Hematopoietic multipotent progenitor cell treated with erythropoietin and hydrocortisone succinate and interleukin-3 and kit ligand, for 15 days (in vitro differentiated cells): ENCODE results near the gene ITGB5.
"Not testable (repeated sequence)": the region's sequence is repeated elsewhere in the genome, so short reads cannot be mapped to it uniquely, and the experiment has no call there.

Experiments
- DNase-seq: peaks from one replicate; pipeline ENCODE4 v3.0.0-alpha.2; 2015; ENCODE audit warnings: low spot score

Gene ITGB5

DNA sequence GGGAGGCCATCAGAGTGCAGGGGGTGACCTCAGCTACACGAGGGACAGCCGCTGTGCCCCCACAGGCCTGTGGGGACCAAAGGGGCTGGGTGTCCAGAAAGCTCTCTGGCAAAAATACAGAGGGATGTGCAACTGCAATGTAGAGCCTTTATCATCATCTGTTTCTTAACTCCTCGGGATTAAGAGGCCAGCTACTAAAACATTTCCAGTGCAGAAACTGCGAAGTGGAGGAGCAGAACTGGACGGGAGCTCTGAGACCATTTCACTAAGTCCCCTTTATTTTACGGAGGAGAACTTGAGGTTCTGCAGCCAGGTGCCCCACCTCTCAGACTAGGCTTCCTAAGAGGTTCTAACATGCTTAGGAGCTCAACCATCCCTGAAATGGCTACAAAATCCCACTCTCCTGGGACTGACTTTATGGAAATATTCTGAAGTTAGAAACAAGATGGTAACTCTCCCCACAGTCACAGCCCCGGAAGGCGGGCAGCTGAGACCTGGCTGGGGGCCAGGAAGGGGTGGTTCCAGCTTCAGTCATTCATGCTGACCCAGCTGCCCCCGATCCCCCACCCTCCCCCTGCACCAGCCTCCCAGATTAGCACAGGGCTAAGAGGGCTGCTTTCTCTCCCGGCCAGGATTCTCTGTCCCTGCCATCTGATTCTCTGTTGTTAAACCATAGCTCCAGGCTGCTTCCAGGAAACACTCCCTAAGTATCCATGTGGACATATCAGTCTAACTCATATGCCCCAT is 116.7 kb downstream of the ITGB5 start:
- no peak for DNase-seq

DNA sequence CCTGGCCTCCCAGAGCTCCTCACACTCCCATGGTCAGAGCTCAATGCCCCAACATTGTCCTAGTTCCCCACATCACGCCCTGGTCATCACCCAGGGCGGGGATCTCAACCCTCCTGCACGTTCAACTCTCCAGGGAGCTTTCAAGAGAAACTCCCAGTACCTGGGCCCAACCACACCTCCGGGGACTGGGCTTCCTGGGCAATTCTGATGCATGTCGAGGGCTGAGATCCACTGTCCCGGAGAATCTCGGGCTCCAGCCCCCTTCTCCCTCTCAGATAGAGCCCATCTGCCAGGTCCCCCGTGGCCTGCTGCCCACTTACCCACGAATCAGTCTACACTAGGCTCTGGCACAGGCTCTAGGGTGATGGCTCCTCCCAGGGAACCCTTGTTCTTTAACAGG is 117.7 kb downstream of the ITGB5 start:
- DNase-seq = no peak

DNA sequence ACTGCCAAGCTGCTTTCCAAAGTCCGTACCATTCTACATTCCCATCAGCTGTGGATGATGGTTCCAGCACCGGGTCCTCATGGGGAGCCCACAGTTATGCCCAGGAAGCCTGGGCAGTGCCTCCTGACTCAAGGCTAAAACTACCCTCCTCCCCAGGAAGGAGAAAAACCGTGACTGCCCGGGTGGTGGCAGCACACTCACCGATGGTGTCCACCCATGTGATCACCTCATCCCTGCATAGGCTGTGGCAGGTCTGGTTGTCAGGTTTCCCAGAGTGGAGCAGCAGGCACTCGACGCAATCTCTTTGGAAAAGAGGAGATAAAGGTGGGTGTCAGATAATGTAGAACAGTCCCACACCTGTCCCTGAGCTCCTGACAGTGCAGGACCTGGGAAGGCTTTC is 118.4 kb downstream of the ITGB5 start:
- peak; percentile 24 for DNase-seq

DNA sequence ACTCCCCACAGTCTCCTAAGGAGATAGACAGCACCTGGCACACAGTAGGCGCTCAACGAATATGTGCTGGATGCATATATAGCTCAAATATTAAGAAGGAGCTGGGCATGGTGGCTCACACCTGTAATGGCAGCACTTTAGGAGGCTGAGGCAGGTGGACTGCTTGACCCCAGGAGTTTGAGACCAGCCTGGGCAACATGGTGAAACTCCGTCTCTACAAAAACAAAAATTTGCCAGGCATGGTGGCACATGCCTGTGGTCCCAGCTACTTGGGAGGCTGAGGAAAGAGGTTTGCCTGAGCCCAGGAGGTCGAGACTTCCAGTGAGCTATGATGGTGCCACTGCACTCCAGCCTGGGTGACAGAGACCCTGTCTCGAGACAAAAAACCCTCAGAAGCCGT is 119.5 kb downstream of the ITGB5 start:
- DNase-seq = no peak

DNA sequence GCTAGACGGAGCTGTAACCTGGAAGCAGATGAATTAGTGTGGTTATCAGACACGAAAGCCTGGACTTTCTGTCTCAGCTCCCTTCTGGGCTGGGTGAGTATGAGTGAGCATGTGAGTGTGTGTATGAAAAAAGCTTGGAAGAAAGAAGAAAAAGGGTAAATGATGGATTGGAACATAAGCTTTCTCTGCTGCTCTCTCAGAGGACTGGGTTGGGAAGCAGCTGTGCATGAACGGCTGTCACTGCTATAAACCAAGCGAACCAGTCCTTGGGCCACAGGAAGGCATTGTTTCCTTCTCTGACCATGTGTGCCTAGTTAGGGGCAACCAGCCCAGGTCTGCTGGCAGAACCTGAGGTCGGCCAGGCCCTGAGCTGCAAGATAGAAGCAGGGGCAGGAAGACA is 119.9 kb downstream of the ITGB5 start:
- DNase-seq = no peak

DNA sequence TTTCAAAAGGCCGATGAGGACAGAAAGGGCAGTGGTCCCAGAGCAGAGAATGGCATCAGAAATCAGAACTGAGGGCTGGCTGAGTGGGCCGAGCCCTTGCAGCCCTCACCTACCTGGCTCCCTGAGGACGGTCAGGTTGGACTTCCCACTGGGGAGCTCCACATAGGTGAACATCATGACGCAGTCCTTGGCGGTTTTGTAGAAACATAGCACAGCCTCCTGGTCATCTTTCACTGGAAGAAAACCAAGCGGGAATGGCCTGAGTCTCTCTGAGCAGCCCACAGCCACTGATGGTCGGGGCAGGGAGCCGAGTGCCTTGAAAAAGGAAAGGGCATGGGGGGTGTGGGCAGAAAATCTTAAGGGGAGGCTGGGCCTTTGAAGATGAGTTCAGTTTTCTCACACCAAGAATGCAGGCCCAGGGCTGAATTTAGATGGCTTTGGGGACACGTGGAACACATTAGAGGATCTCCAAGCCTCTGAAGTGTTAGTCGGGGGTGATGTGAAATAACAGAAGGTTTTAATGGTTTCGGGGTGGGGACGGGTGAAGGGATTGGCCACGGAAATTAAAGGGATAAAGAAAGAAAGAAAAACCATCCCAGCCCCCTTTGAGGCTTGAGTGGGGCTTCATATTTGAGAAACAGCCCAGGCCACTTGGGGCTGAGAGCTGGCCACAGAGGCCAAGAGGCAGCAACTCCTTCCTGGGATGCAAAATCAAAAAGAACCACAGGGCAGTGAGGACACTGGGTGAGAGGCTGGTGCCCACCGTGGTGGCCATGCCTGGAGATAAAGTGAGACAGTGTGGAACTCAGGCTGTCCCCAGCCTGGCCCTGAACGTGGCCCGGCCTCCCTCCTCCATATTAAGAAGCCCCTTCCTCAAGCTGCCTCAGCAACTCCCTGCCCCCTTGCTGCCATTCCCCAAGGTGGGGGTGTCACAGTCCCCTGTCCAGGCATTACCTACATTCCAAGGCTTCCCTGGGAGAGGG is 120.8 kb downstream of the ITGB5 start:
- no peak for DNase-seq

DNA sequence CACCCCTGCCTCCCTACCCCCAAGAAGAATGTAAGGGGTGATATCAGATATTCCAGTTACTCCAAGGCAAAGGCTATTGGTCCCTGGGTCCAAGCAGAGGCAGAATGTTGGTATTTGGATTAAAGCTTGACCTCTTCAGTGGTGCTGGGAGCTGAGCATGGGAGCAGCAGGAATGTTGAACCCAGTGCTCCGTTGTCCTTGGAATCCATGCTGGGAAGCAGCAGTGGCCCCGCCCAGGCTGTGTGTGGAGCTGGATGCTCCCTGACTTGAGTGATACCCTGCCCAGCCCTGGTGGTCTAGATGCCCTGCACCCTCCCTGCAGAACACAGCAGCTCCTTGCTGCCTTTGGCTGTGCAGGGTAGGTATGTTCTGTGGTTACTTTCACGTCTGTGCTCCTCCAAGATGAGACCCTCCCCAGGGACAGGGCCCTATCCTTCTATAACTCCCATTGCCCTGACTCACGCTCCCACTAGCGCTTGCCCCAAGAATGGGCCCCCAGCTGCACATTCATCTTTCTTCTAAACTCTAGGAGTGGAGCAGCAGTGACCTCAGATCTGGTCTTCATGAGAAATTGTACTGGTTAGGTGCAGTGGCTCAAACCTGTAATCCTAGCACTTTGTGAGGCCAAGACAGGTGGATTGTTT is 121.8 kb downstream of the ITGB5 start:
- no peak for DNase-seq

DNA sequence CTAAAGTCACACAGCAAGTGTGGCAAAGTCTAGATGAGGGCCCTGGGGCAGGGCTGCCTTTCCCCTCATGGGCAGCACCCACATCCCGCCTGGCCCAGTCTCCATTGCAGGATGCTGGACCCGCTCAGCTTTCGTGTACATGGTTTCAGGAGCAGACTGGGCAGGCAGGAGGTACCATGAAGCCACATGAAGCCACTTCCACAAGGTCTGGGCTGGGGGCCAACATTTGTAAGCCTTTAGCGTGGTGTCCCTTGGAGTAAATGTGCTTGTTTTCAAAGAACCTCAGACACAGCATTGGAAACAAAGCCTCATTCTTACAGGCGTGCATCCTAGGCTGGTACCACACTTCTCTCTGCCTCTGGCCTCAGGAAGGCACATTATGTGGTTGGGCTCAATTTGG is 122.4 kb downstream of the ITGB5 start:
- DNase-seq = no peak

DNA sequence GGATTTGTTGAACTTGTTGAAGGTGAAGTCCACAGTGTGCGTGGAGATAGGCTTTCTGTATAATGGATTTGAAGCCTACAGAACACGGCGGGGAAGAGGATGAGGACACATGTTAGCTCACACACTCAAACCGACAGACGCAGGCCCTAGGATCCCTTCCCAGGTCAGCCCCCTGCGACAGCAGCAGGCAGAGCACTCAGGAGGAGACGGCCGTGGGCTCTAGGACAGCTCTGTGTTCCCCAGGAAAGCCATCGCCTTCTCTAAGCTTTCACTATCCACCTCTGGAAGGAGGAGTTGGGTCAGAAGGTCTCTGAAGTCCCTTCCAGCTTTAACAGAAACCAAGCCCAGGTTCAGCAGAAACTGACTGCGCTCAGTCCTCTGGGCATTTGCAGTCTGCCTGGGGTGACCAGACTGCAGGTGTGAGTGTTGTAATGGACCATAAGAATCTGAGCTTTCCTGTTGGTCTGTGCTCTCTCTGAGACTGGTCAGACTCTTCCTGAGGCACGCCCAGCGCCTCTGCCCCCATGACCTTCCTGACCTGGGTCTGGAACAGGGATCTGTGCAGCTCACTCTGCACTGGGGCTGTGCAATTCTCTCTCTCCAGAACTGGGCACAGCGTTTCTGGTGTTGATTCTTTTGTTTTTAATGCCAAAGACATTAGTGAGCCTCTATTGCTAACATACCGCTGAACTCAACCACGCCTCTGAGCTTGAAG is 123.4 kb downstream of the ITGB5 start:
- no peak for DNase-seq

DNA sequence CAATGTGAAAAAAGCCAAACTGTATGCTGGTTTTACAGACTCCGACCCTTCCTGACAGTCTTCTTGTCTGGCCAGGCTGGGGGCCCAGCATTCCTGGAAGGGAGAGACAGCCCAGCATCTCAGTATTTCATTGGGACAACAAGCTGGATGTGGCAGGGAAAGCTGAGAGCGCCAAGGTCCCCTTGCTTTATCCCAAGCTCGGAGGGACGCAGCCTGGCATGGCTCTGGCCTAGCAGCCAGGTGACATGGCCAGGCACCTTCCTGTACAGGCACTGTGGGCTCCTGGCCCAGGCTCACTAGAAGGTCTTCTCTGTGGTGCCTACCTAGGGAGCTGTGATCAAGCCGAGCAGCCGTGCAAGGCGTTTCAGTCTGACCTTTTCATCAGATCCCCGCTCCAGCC is 124.0 kb downstream of the ITGB5 start:
- DNase-seq = no peak

DNA sequence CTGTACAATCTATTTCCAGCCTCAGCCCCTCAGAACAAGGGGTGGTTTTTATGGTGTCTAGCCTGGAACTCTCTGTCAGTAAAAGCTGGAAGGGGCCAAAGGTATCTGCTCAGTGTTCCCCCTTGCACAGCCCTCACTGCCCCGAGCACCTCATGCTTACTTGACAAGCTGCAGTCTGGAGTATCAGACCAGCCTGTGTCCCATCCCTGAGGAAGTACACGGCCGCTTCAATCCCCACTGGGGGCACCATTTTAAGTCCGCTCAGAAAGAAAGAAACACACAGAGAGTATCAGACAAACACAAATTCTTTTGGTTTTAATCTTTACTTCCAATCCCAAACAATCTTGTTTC is 124.5 kb downstream of the ITGB5 start:
- no peak for DNase-seq

DNA sequence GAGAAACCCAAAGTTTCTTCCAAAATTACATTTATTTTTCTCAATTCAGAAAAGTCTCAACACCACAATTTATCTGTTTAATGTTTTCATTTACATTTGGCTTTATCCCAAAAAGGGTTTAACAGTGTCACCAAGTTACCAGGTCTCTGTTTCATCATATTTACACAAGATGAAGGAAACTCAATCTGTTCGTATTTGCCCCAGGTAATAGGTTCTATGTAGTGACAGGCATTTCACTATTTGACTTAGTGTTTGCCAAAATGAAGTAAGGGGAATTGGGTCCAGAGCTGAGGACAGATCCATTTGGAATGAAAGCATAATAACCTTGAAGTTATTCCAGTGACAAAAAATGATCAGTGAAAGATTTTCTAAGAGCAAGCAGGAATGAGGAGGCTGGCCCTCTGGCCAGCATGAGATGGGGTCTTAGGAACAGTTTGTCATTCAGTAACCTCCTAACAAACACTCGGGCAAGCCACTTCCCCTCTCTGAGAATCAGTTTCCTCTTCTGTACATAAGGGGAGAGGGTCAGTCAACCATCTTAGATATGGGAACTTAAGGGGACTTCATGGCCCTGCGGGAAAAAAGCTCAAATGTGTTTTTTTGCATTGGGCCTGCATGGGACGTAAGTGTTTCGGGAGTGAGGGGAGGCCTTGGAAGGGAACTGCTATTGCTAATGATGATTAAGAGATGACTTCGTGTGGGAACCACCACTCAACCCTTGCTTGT is 125.1 kb downstream of the ITGB5 start:
- no peak for DNase-seq

DNA sequence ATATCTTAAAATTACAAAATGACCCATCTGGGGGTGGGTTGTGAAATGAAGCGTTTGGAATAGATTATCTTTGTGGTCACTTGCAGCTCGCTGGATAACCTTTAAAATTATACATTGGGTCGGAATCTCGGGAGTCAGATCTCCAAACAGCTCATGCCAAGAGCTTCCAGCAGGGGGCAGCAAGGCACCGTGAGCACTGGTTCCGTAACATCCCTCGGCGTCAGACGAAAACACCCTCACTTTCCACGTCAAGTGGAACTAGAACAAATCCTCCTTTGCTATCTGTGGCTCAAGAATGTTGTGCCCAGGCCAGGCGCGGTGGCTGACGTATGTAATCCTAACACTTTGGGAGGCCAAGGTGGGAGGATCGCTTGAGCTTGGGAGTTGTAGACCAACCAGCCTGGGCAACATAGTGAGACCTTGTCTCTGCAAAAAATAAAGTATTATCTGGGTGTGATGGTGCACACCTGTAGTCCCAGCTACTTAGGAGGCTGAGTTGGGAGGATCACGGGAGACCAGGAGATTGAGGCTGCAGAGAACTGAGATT is 125.8 kb downstream of the ITGB5 start:
- DNase-seq = peak; percentile 80

DNA sequence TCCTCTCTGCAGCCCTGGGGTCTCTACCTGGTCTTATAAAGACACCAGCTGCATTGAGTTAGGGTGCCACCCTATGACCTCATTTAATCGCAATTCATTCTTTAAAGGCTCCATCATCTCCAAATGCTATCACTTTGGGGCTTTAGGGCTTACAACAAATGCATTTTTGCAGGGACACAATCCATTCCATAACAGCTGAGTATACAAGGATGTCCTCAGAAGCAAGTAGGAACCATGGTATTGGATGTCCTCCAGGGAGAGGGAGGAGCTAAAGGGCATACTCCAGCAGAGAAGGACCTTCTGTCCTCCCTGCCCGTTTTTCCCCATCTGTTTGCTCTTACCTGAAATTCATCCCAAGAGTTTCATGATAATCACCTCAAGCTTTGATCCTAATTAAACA is 126.6 kb downstream of the ITGB5 start:
- DNase-seq = no peak

DNA sequence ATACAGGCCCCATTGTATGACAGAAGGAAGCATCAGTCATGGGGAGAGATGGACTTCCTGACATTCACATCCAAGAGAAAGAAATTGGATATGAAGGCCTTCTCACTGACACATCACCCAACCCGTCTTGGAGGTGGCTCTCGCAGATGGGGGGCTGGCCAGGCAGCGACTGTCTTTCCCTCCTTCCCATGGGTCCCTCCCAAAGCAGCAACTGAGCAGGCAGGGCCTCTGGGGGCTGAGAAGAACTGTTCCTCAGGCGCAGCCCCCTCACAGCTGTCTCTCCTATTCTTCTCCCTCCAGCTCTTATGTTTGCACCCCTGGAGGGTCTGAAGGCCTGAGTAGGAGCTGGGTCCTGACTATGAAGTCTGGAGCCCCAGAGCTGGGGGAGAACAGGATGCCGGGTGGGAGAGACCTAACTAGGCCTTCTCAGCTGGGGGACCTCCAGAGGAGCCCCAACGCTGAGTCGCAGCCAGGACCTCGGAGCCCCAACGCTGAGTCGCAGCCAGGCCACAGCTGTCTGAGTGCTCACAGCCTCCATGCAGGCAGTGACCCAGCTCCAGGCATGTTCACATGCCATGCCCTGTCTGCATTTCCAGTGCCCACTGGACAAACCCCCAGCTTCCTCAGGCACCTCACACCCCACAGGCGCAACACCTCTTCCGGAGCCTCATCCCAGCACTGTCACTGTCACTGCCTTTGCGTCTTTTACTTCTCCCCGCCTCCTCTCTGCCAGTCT is 127.3 kb downstream of the ITGB5 start:
- no peak for DNase-seq

DNA sequence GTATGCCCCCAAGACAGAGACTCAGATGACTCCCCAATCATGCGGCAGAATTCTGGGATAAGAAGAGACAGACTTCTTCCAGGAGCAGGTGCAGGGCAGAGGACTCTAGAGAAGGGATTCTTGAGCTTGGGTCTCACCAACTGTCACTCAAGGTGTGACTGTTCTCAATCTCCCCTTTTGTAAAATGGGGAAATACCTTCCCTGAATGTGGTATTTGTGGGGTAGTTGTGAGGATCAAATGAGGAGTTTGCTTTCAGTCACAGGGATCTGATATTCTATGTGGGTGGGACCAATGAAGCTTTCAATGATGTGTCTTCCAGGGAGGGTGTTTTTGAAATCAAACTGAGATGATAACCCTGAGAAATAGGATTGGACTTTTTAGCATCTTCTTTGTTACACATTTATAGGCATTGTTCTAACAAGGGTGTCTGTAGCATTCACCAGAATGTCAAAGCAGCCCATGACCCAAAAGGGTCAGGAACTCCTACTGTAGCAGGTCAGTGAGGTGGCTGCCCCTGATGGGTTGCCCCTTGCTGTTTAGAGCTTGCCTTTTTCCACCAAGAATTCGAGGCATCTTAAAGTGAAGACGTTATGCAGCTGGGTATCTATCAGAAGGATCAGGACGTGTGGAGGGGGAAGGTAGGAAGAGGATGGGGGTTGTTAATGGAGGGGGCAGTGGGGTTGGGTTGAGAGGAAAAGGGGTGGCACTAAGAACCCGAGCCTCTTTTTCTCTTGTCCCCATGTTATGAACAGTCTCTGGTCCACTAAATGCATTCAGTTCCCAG is 128.1 kb downstream of the ITGB5 start:
- no peak for DNase-seq

DNA sequence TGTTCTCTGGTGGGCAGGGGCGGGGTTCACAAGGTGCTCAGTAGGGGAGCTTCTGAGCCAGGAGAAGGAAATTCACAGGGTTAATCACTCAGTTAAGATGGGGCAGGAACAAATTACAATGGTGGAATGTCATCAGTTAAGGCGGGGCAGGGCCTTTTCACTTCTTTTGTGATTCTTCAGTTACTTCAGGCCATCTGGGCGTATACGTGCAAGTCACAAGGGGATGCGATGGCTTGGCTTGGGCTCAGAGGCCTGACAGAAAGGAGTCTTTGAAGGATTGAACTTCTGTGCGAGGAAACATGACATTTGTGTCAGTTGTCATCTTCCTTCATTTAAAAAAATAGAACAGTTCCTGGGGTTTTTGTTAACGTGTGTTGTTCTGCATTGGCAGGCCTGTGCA is 129.2 kb downstream of the ITGB5 start:
- DNase-seq = not testable (repeated sequence)

DNA sequence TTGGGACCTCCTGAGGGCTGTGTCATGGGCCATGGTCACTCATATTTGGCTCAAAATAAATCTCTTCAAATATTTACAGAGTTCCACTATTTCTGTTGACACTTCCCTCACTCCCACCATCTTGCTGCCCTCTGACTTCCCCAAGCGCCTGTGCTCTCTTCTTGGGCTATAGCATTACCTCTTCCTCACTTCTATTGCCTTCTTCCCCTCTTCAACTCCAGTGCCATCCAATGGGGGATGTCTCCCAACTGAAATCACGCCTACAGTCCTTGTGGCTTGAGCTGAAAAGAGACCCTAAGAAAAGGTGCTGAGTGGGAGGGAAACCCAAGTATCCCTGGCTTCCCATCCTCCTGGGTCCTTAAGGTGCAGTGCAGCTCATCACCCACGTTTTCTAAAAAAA is 135.1 kb downstream of the ITGB5 start:
- DNase-seq = no peak

DNA sequence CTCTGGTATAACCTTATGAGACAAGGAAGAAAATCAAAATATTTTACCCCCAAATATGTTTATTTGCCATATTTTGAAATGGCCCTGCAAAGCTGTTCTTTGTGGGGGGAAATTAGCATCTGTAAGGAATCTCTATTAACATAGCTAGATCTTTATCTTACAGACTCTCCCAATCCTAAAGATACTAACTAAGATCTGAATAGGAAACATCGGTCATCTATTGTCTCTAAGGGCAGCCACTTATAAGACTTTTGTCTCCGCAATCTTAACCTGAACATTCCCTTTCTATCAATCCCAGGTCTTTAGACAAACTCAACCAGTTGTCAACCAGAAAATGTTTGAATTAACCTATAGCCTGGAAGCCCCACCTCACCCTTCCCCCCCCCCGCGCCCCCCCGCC is 135.7 kb downstream of the ITGB5 start:
- no peak for DNase-seq

DNA sequence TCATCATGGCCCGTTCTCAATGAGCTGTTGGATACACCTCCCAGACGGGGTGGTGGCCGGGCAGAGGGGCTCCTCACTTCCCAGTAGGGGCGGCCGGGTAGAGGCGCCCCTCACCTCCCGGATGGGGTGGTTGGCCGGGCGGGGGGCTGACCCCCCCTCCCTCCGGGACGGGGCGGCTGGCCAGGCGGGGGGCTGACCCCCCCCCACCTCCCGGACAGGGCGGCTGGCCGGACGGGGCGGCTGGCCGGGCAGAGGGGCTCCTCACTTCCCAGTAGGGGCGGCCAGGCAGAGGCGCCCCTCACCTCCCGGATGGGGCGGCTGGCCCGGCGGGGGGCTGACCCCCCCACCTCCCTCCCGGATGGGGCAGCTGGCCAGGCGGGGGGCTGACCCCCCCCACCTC is 137.3 kb downstream of the ITGB5 start:
- DNase-seq = not testable (repeated sequence)
